WERI-Rb-1 (cell line): ENCODE results near the gene HBG1.
"Not testable (repeated sequence)": the region's sequence is repeated elsewhere in the genome, so short reads cannot be mapped to it uniquely, and the experiment has no call there.

Experiments
- DNase-seq: peaks from one replicate; pipeline ENCODE4 v3.0.0-alpha.2; 2020
- H3K27ac ChIP-seq: fragments of 250-450 bp; sonication (Bioruptor Pico); 2 replicates; pipeline ENCODE4 v1.5.1; 2020; ENCODE audit warnings: mild to moderate bottlenecking, moderate library complexity
- H3K27me3 ChIP-seq: fragments of 250-450 bp; sonication (Bioruptor Pico); 2 replicates; pipeline ENCODE4 v1.5.1; 2021; ENCODE audit warnings: mild to moderate bottlenecking, low read depth, moderate library complexity; ENCODE audit not compliant: insufficient read depth, severe bottlenecking
- H3K36me3 ChIP-seq: fragments of 250-450 bp; sonication (Bioruptor Pico); 2 replicates; pipeline ENCODE4 v1.5.1; 2020; ENCODE audit warnings: mild to moderate bottlenecking, moderate library complexity
- H3K4me3 ChIP-seq: 2 replicates; pipeline ENCODE4 v1.5.1; 2011; ENCODE audit warnings: low read depth, mild to moderate bottlenecking, control low read depth, low read length
- H3K9me3 ChIP-seq: fragments of 250-450 bp; sonication (Bioruptor Pico); 2 replicates; pipeline ENCODE4 v1.5.1; 2021; ENCODE audit warnings: mild to moderate bottlenecking, moderate library complexity; ENCODE audit not compliant: severe bottlenecking
- TF ChIP-seq, protein P1 (sequence below): IDR thresholded peaks from 2 replicates; pipeline ENCODE4 v1.5.1; 2011; ENCODE audit warnings: low read depth, mild to moderate bottlenecking, control low read depth, inconsistent platforms, low read length

The HBG1 gene

DNA sequence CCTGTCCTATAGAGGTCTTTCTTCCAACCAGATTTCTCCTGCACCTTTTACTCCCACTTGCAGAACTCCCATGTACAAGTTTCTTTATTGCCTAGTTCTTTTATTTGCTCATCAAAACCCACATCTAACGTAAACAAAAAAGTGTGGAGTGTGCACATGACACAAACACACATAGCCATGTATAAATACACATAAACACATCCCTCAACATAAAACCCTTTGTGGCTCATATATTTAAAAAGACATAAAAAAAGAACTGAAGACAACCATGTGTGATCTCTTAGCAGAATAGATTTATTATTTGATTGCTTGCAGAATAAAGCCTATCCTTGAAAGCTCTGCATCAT is 3.2 kb upstream of the HBG1 start:
- Histone ChIP-seq H3K27ac (no peak overlapping the region), H3K36me3 (no peaks in the 10 kb centered on the region), H3K9me3 (no peaks in the 10 kb centered on the region), H3K4me3 (no peak overlapping the region), H3K27me3 (peaks cover 40% of the 10 kb centered on the region)
- TF ChIP-seq, protein P1, sequence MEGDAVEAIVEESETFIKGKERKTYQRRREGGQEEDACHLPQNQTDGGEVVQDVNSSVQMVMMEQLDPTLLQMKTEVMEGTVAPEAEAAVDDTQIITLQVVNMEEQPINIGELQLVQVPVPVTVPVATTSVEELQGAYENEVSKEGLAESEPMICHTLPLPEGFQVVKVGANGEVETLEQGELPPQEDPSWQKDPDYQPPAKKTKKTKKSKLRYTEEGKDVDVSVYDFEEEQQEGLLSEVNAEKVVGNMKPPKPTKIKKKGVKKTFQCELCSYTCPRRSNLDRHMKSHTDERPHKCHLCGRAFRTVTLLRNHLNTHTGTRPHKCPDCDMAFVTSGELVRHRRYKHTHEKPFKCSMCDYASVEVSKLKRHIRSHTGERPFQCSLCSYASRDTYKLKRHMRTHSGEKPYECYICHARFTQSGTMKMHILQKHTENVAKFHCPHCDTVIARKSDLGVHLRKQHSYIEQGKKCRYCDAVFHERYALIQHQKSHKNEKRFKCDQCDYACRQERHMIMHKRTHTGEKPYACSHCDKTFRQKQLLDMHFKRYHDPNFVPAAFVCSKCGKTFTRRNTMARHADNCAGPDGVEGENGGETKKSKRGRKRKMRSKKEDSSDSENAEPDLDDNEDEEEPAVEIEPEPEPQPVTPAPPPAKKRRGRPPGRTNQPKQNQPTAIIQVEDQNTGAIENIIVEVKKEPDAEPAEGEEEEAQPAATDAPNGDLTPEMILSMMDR = no peak
- no peak for DNase-seq

DNA sequence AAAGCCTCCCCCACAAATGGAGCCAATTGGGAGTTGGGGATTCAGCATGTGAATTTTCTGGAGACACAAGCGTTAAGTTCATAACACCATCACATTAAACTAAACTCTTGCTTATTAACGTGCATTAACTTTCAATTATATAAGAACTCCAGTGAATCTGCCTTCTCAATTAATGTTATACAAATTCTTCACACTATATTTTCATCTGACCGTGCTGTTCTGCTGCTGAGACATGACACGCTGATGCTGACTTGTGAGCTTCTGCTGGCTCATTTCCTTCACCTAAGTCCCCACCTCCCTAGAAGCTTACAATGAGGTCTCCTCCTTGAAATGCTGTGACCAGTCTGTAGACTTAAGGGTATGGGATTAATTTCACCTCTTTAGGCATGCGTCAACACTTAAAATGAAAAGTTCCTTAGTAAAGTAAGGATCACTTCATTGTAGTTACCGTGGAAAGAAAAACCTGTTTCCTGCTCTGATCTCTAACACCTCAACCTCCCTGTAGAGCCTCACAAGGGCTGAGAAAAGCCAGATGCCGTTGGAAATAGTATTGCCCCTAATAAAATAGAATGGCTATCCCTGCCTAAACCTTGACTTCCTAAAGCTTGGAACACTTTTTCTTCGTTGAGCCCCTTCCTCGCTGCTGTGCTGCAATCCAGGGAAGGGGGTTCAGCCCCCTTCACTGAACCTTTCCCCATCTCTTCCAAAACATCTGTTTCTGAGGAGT is 2.7 kb upstream of the HBG1 start:
- TF ChIP-seq, protein P1 = no peak
- Histone ChIP-seq H3K36me3 (no peaks in the 10 kb centered on the region), H3K4me3 (no peak overlapping the region), H3K27me3 (peaks cover 40% of the 10 kb centered on the region), H3K9me3 (no peaks in the 10 kb centered on the region), H3K27ac (no peak overlapping the region)
- DNase-seq = no peak

DNA sequence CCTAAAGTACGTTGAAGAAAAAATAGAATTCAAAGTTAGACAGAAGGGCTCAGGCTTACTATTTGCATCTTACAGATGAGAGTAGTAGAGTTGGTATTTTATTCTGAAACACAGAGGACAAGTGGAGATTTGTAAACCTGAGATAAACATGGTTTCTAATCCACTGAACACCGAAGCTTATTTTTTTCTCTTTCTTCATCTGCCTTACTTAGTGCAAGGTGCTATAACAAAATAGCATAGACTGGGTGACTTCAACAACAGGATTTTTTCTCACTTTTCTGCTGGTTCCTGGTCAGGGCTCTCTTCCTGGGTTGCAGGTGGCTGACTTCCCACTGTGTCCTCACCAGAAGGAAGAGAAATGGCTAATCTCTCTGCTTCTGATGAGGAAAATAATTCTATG is 2.1 kb upstream of the HBG1 start:
- Histone ChIP-seq H3K27ac (no peak overlapping the region), H3K36me3 (no peaks in the 10 kb centered on the region), H3K4me3 (no peak overlapping the region), H3K9me3 (no peaks in the 10 kb centered on the region), H3K27me3 (peaks cover 43% of the 10 kb centered on the region)
- TF ChIP-seq, protein P1 = no peak
- DNase-seq = no peak

- no peak for DNase-seq
- TF ChIP-seq, protein P1 = no peak
- H3K27me3 ChIP-seq = peaks cover 47% of the 10 kb centered on the region
- no peak overlapping the region for H3K27ac ChIP-seq
- no peaks in the 10 kb centered on the region for H3K9me3 ChIP-seq
- H3K4me3 ChIP-seq = no peak overlapping the region
- H3K36me3 ChIP-seq = no peaks in the 10 kb centered on the region
Observed at GRCh38 chr11:5250543-5251204, 1.0 kb upstream of the HBG1 start.

DNA sequence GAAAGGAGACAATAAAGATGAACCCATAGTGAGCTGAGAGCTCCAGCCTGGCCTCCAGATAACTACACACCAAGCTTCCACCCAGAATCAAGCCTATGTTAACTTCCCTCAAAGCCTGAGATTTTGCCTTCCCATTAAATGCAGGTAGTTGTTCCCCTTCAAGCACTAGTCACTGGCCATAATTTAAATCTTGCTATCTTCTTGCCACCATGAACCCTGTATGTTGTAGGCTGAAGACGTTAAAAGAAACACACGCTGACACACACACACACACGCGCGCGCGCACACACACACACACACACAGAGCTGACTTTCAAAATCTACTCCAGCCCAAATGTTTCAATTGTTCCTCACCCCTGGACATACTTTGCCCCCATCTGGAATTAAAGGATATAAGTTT is 1.2 kb downstream of the HBG1 start:
- H3K27me3 ChIP-seq = peaks cover 59% of the 10 kb centered on the region
- H3K4me3 ChIP-seq, H3K27ac ChIP-seq, H3K9me3 ChIP-seq, H3K36me3 ChIP-seq, DNase-seq: not testable (repeated sequence)

DNA sequence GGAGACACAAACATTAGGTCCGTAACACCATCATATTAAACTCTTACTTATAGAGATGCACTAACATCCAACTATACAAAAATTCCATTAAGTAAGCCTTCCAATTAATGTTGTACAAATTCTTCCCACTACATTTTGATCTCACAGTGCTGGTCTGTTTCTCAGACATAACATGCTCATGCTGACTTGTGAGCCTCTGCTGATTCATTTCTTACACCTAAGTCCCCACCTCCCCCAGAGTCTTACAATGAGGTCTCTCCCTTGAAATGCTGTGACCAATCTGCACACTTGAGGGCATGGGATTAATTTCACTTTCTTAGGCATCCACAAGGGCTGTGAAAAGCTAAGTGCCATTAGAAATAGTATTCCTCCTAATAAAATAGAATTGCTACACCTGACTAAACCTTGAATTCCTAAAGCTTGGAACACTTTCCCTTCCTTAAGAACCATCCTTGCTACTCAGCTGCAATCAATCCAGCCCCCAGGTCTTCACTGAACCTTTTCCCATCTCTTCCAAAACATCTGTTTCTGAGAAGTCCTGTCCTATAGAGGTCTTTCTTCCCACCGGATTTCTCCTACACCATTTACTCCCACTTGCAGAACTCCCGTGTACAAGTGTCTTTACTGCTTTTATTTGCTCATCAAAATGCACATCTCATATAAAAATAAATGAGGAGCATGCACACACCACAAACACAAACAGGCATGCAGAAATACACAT is 2.0 kb downstream of the HBG1 start:
- no peaks in the 10 kb centered on the region for H3K36me3 ChIP-seq
- peaks cover 67% of the 10 kb centered on the region for H3K27me3 ChIP-seq
- no peak overlapping the region for H3K4me3 ChIP-seq
- TF ChIP-seq, protein P1 = no peak
- no peak for DNase-seq
- no peaks in the 10 kb centered on the region for H3K9me3 ChIP-seq
- H3K27ac ChIP-seq = no peak overlapping the region
